Heart left ventricle (tissue), 16 donors: Measurements from ENCODE around the gene LIPT1. TPM values are rescaled to one million over a fixed set of nuclear protein-coding genes. Genes with fewer than 3 reads are reported as not detected.

ENCODE experiments used
- ATAC-seq, 4 donors: fragments of 200-7000 bp; cut with Tn5 transposase; one replicate each; pipeline ENCODE4 v1.9.1; 2020 to 2022; ENCODE audit warnings: moderate library complexity in 4 of 4, mild to moderate bottlenecking in 3 of 4, moderate number of reproducible peaks in 1 of 4
- DNase-seq, 5 donors: peaks; one replicate each; pipeline ENCODE4 v3.0.0-alpha.2; 2020
- H3K27ac ChIP-seq, 12 donors: fragments of 200-600 bp; sonication (generic) in 4 of 12; one replicate each; pipeline versions ENCODE4 v1.5.0 to v1.8.0; 2016 to 2022; ENCODE audit warnings: mild to moderate bottlenecking in 2 of 12
- H3K27me3 ChIP-seq, 9 donors: fragments of 200-600 bp; sonication (generic) in 2 of 9; one replicate each; pipeline versions ENCODE4 v1.5.1 to v1.8.0; 2016 to 2022; ENCODE audit warnings: mild to moderate bottlenecking in 3 of 9
- H3K36me3 ChIP-seq, 9 donors: fragments of 200-600 bp; sonication (generic) in 2 of 9; one replicate each; pipeline versions ENCODE4 v1.5.0 to v1.8.0; 2018 to 2022; ENCODE audit warnings: mild to moderate bottlenecking in 2 of 9
- H3K4me1 ChIP-seq, 12 donors: fragments of 200-600 bp; sonication (generic) in 4 of 12; one replicate each; pipeline versions ENCODE4 v1.5.0 to v1.8.0; 2016 to 2022; ENCODE audit warnings: mild to moderate bottlenecking in 3 of 12
- H3K4me3 ChIP-seq, 12 donors: fragments of 200-600 bp; sonication (generic) in 4 of 12; one replicate each; pipeline versions ENCODE4 v1.5.0 to v1.8.0; 2017 to 2022; ENCODE audit warnings: mild to moderate bottlenecking in 9 of 12, moderate library complexity in 4 of 12
- H3K9me3 ChIP-seq, 12 donors: fragments of 200-600 bp; sonication (generic) in 4 of 12; one replicate each; pipeline versions ENCODE4 v1.5.0 to v1.8.0; 2016 to 2022; ENCODE audit warnings: mild to moderate bottlenecking in 1 of 12
- CTCF ChIP-seq, 12 donors: fragments of 200-600 bp; sonication (generic) in 4 of 12; IDR thresholded peaks; one replicate each; pipeline versions ENCODE4 v1.5.0 to v1.8.0; 2018 to 2022; ENCODE audit warnings: antibody characterized with exemption in 12 of 12, mild to moderate bottlenecking in 5 of 12
- POLR2A ChIP-seq, 2 donors: fragments of 450-650 bp; IDR thresholded peaks; one replicate each; pipeline ENCODE4 v1.6.1; 2017; ENCODE audit warnings: antibody characterized with exemption in 2 of 2, mild to moderate bottlenecking in 2 of 2, moderate library complexity in 2 of 2
- WGBS, 4 donors: extraction: QIAGEN DNeasy Blood & Tissue Kit in 2 of 4; methylation state at CpG; one replicate each; pipeline versions ENCODE4 v1.1.5 to v1.1.7; 2013 to 2018; 5-methylcytosine and 5-hydroxymethylcytosine counted together
- intact Hi-C, 10 donors: fragments of 100-400 bp; cut with DNase I; formaldehyde crosslinking; loops; one replicate each; pipeline versions ENCODE4 v1.11.1 to v1.14.2; 2022
- polyA plus RNA-seq, 2 donors: library from polyadenylated mRNA; stranded (reverse); fragments of 200-250 nt; gene quantifications; one replicate each; pipeline ENCODE4 v1.2.3, GENCODE V29; 2013
- total RNA-seq, 9 donors: library from RNA; depleted of rRNA in 2 of 9; stranded (reverse); fragments of >200 nt in 2 of 9; fragmentation: NEBNext Ultra II Directional in 3 of 9; extraction: Animal tissue kit (Norgen Biotek cat#: 25700) in 3 of 9; gene quantifications; one replicate each; pipeline versions ENCODE4 v1.1.0 to v1.2.4, GENCODE V29; 2016 to 2023
- donor health status: ischemic (EF 13 %, LVEDD 7.1; RV severe dilation, severe dysfunction).
- donor health status: healthy with polysubstance abuse.
- donor health status: DM: no; HTN: yes; CAD: no.
- donor health status: DM: no; HTN: no; CAD: no.
- donor health status: ischemic (EF 25% LVEDD 6.9; RV normal size, moderate dysfunction).
- donor health status: ischemic (EF 25% LVEDD 5.7; RV mildly dilated, moderate dysfunction).
- donor health status: healthy.
- donor health status: DM: yes; HTN: yes; CAD: no.
- donor health status: ischemic (EF 35%, LVEDD 5.7; RV mildly dilated, moderate dysfunction).
- donor health status: nonischemic (EF 11% LVEDD 7.7; RV severe dilation, severe dysfunction).
- donor health status: DM: yes; HTN: yes; CAD: no.
- donor health status: PGD.
- donor health status: ischemic (EF 29% LVEDD 5.4; RV normal size, mild dysfunction).
- donor health status: nonischemic (EF 23%, LVEDD 6.1; RV moderate dilation, normal function).

LIPT1 gene
- total and polyA plus RNA-seq, 11 donors, result 5.3 to 12.4 (median 7.5) TPM

DNA sequence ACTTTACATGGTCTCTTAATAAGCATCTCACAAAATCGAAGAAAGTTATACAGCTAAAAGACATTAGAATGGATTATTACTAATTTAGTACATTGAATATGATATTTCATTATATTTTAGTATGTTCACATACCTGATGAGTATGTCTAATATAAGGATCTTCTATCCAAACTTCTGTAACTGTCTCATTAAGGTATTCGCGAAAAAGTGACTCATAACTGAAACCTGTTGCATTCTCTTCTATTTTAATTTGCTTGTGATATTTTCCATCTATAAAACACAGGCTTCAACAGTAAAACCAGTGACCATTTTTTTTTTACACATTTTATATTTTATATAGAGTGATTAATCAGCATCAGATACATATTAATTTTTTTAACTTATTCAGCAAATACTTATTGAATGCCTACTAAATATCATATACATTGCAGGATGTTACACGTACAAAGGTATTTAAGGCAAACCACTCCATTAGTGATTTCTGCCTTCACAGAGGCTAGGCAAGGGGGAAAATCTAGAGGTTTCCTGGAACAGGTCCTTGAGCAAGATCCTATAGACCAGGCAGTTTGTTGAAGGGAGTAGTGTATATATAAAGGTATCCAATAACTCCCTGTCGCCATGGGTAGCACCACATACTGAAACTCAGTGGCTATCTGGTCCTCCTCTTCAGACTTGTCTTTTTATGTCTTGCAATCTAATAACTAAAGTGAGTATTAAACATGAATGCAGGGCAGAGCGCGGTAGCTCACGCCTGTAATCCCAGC, 16.8 kb downstream of the LIPT1 start:
- no peak for DNase-seq
- Histone ChIP-seq H3K27ac (no peak overlapping the region), H3K4me1 (peaks cover 0 to 4% (median 0%) of the 10 kb centered on the region in 12 donors), H3K9me3 (no peaks in the 10 kb centered on the region), H3K27me3 (no peaks in the 10 kb centered on the region), H3K36me3 (peaks cover 0 to 79% (median 73%) of the 10 kb centered on the region in 9 donors), H3K4me3 (no peak overlapping the region)
- 95 to 98% (median 98%) methylated on average over 8 of the region's 8 CpGs for WGBS, 4 donors
- TF ChIP-seq CTCF (IDR thresholded peaks at IDR 0.05) (no peak), POLR2A (IDR thresholded peaks at IDR 0.05) (no peak)
- intact Hi-C loops, result loop anchor here in 2 of 10 donors (10.0 kb wide), 2 partner anchors 163 to 323 kb away; partner anchors contain the start of genes EIF5B (in 1 of the 2), REV1 (in 1 of the 2) and TXNDC9 (in 1 of the 2)
- no peak for ATAC-seq

DNA sequence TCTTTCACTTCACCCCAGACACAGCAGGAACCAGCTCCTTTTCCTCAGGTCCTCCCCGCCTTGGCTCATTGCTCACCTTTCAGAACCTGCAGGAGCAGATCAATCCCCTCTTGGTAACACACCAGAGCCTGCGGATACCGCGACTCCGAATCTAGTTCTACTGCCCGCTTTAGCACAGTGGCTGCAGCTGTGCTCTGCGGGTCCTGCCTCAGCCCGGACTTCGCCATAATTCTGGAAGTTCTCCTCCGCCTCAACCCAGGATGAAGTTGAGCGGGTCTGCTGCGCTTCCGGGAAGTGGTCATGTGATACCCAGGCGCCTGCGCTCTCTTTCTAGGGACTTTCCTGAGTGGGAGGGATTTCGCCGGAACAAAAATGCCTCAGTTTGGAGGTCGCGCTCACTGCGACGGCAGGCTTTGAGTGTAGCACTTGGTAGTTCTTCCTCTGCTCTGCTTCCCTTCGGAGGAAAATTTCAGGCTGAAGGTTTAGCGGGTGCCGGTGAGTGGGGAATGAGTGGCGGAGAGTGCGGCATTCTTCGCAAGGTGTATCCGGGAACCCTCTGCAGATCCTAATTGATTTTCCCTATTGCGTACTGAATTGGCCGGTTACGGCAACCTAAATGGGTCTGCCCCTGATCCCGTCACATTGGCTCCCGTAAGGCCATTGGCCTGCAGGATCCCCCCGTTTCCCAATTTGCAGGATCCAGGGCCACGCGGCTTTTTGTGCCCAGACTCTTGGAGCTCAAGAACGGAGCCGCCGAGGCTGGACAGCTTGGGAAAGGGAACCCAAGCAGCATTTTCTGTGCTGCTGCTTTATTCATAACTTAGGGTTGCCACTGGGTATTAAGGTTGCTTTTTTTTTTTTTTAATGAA, 26.2 kb downstream of the LIPT1 start, which contains the start of the genes MITD1 and MRPL30:
MITD1 (minus strand) TSS at position 304 of the 869 bp plus-strand sequence; CDS start at position 227, 77 bp downstream.
MRPL30 (plus strand) TSS at position 430 of the 869 bp plus-strand sequence. CDS start 5,020 bp downstream, outside the sequence.
- peak; percentile 98 to 99 (median 98) for ATAC-seq
- TF ChIP-seq CTCF (IDR thresholded peaks at IDR 0.05) (no peak), POLR2A (IDR thresholded peaks at IDR 0.05) (peak in 1 of 2 donors; percentile 77)

DNA sequence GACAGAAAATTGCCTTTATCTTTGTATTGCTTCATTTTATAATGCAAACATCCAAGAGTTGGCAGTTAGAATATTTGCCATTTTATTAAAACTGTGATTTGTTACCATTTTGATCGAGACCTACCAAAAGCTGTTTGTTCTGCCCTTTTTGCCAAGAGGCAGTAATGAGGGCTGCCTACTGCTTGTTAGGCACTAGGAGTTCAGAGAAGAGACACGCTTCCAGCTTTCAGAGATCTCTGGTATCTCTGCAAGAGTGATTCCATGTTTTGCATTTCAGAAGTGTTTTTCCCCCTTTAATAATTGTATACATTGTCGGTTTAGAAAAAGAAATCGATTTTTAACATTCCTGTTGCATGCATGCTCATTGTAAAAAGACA, 26.8 kb downstream of the LIPT1 start:
- 3 to 6% (median 4%) methylated on average over 4 of the region's 4 CpGs for WGBS, 4 donors
- Histone ChIP-seq H3K36me3 (peaks cover 0 to 11% (median under 1%) of the 10 kb centered on the region in 9 donors), H3K27ac (peak overlapping the region in 10 of 12 donors; percentile 62 to 92 (median 78)), H3K9me3 (no peaks in the 10 kb centered on the region), H3K4me3 (peak overlapping the region; percentile 66 to 92 (median 80)), H3K27me3 (no peaks in the 10 kb centered on the region), H3K4me1 (peaks cover 4 to 55% (median 28%) of the 10 kb centered on the region in 12 donors)
- no peak for TF ChIP-seq POLR2A (IDR thresholded peaks at IDR 0.05)
- TF ChIP-seq CTCF (IDR thresholded peaks at IDR 0.05), result no peak
- DNase-seq (no peak), ATAC-seq (no peak)
- intact Hi-C loops, result loop anchor here in 8 of 10 donors (1.0 to 10.0 kb wide), 7 partner anchors 27 to 313 kb away; partner anchors contain the start of genes TXNDC9 (in 8 of the 8), EIF5B (in 6 of the 8), REV1 (in 3 of the 8) and C2orf15 (in 1 of the 8)

More for the DNA sequence above, 26.2 kb downstream of the LIPT1 start, which contains the start of the genes MITD1 and MRPL30:
- H3K27ac ChIP-seq, result peak within 1 kb of the TSS in 11 of 12 donors; percentile 57 to 92 (median 78)
- peak; percentile 92 to 94 (median 93) for DNase-seq
- peak within 1 kb of the TSS; percentile 66 to 92 (median 80) for H3K4me3 ChIP-seq
- no peaks in the 10 kb centered on the region for H3K27me3 ChIP-seq
- no peaks in the 10 kb centered on the region for H3K9me3 ChIP-seq
- intact Hi-C loops, result loop anchor here in 8 of 10 donors (1.0 to 10.0 kb wide), 7 partner anchors 27 to 314 kb away; partner anchors contain the start of genes TXNDC9 (in 8 of the 8), EIF5B (in 6 of the 8), REV1 (in 3 of the 8) and C2orf15 (in 1 of the 8)
- WGBS, 4 donors, result 0 to 1% (median 0%) methylated on average over 39 of the region's 39 CpGs
- peaks cover 4 to 56% (median 28%) of the 10 kb centered on the region in 12 donors for H3K4me1 ChIP-seq
- peaks cover 0 to 10% (median 0%) of the 10 kb centered on the region in 9 donors for H3K36me3 ChIP-seq
